GM12875 (cell line): ENCODE measurements around the gene PKD1.

ENCODE experiments used
- H3K4me3 ChIP-seq: one replicate; pipeline ENCODE4 v1.5.1; 2011; ENCODE audit warnings: low read depth, low read length, control low read depth
- CTCF ChIP-seq: IDR thresholded peaks from 2 replicates; pipeline ENCODE4 v1.5.1; 2011; ENCODE audit warnings: low read depth, mild to moderate bottlenecking, control low read depth, inconsistent platforms, low read length, moderate library complexity, borderline replicate concordance; ENCODE audit not compliant: insufficient read depth

The PKD1 gene

GRCh38 chr16:2174396-2175131 lies 38.9 kb upstream of the PKD1 start:
- no peak for TF ChIP-seq CTCF
- H3K4me3 ChIP-seq = no peak overlapping the region

- no peak overlapping the region for H3K4me3 ChIP-seq
- no peak for TF ChIP-seq CTCF
Measured at GRCh38 chr16:2173916-2174315, 38.2 kb upstream of the PKD1 start.

- no peak overlapping the region for H3K4me3 ChIP-seq
- TF ChIP-seq CTCF = no peak
Measured at GRCh38 chr16:2173366-2173765, 37.7 kb upstream of the PKD1 start.

- no peak overlapping the region for H3K4me3 ChIP-seq
- no peak for TF ChIP-seq CTCF
Measured at GRCh38 chr16:2172688-2173335, 37.1 kb upstream of the PKD1 start.

GRCh38 chr16:2171601-2172178 lies 36.0 kb upstream of the PKD1 start:
- TF ChIP-seq CTCF = no peak
- no peak overlapping the region for H3K4me3 ChIP-seq

GRCh38 chr16:2170587-2171435 lies 35.1 kb upstream of the PKD1 start:
- no peak overlapping the region for H3K4me3 ChIP-seq
- TF ChIP-seq CTCF = no peak
